SK-N-SH (cell line): ENCODE results near the gene CD59. TPM values are rescaled to one million over a fixed set of nuclear protein-coding genes. Genes with fewer than 3 reads are reported as not detected.
"Not testable (repeated sequence)": the region's sequence is repeated elsewhere in the genome, so short reads cannot be mapped to it uniquely, and the experiment has no call there.

ENCODE experiments used
- CTCF ChIA-PET: fragments of 300-600, 350-600 bp; formaldehyde crosslinking; extraction: SDS; loops from one replicate; lab custom pipeline; 2021; lab: Yijun Ruan, JAX
- POLR2A ChIA-PET: fragments of 350-600 bp; sonication (Branson Sonifier 250); formaldehyde crosslinking; extraction: SDS; loops from one replicate; lab custom pipeline; 2020; ENCODE audit warnings: antibody characterized with exemption, inconsistent platforms; lab: Yijun Ruan, JAX
- DNase-seq: peaks from one replicate; pipeline ENCODE4 v3.0.0; 2012
- H2AFZ ChIP-seq: fragments of 200-600 bp; sonication (generic); 2 replicates; pipeline ENCODE4 v1.8.1; 2016; ENCODE audit warnings: antibody characterized with exemption, mild to moderate bottlenecking, low read depth
- H3F3A ChIP-seq: fragments of 200-600 bp; sonication (generic); replicated peaks from 2 replicates; pipeline ENCODE3; 2016; ENCODE audit warnings: antibody characterized with exemption, mild to moderate bottlenecking; ENCODE audit not compliant: insufficient read depth
- H3K27ac ChIP-seq, 2 experiments: fragments of 200-500 bp in 1 of 2; fragments of 200-600 bp in 1 of 2; sonication (Bioruptor generic) in 1 of 2; sonication (generic), shearing (Covaris generic) in 1 of 2; 2 replicates each; pipeline versions ENCODE4 v1.5.1 to v1.6.1; 2014 to 2016; ENCODE audit warnings: low read depth in 2 of 2, inconsistent platforms in 1 of 2, low read length in 1 of 2, mild to moderate bottlenecking in 1 of 2, mixed read lengths in 1 of 2
- H3K27me3 ChIP-seq: fragments of 200-600 bp; sonication (generic), shearing (Covaris generic); 2 replicates; pipeline ENCODE4 v1.6.1; 2016; ENCODE audit warnings: mixed run types; ENCODE audit not compliant: insufficient read depth
- H3K36me3 ChIP-seq, 2 experiments: fragments of 200-500 bp in 1 of 2; fragments of 200-600 bp in 1 of 2; sonication (Bioruptor generic) in 1 of 2; sonication (generic) in 1 of 2; replicated peaks in 1 of 2; 2 replicates each; pipeline versions ENCODE3 to v1.5.1; 2014 to 2016; ENCODE audit warnings: low read length in 1 of 2, mild to moderate bottlenecking in 1 of 2; ENCODE audit not compliant: insufficient read depth in 2 of 2, control insufficient read depth in 1 of 2
- H3K4me1 ChIP-seq, 2 experiments: fragments of 200-500 bp in 1 of 2; fragments of 200-600 bp in 1 of 2; sonication (Bioruptor generic) in 1 of 2; sonication (generic), shearing (Covaris generic) in 1 of 2; 2 replicates each; pipeline versions ENCODE4 v1.5.1 to v1.6.1; 2014 to 2016; ENCODE audit warnings: low read depth in 1 of 2, low read length in 1 of 2, mixed run types in 1 of 2; ENCODE audit not compliant: insufficient read depth in 2 of 2, control insufficient read depth in 1 of 2
- H3K4me2 ChIP-seq: fragments of 200-600 bp; sonication (generic), shearing (Covaris generic); 2 replicates; pipeline ENCODE4 v1.6.1; 2017; ENCODE audit warnings: mixed run types
- H3K4me3 ChIP-seq, 2 experiments: fragments of 200-500 bp in 1 of 2; fragments of 200-600 bp in 1 of 2; sonication (Bioruptor generic) in 1 of 2; sonication (generic), shearing (Covaris generic) in 1 of 2; 2 replicates each; pipeline versions ENCODE4 v1.5.1 to v1.8.1; 2014 to 2016; ENCODE audit warnings: low read depth in 2 of 2, inconsistent platforms in 1 of 2, low read length in 1 of 2, mild to moderate bottlenecking in 1 of 2, mixed read lengths in 1 of 2, moderate library complexity in 1 of 2
- H3K79me2 ChIP-seq: fragments of 200-600 bp; sonication (generic); 2 replicates; pipeline ENCODE4 v1.8.1; 2017; ENCODE audit warnings: mild to moderate bottlenecking; ENCODE audit not compliant: insufficient read depth
- H3K9ac ChIP-seq: fragments of 200-600 bp; sonication (generic); 2 replicates; pipeline ENCODE4 v1.6.1; 2017; ENCODE audit warnings: mixed run types
- H3K9me2 ChIP-seq: fragments of 200-600 bp; sonication (generic); 2 replicates; pipeline ENCODE4 v1.6.1; 2017; ENCODE audit warnings: mixed run types
- H3K9me3 ChIP-seq: fragments of 200-600 bp; sonication (generic); 2 replicates; pipeline ENCODE4 v1.6.1; 2017; ENCODE audit warnings: mixed run types, mild to moderate bottlenecking, moderate library complexity
- H4K20me1 ChIP-seq: fragments of 200-600 bp; sonication (generic); 2 replicates; pipeline ENCODE4 v1.6.1; 2017; ENCODE audit warnings: mild to moderate bottlenecking, mixed run types; ENCODE audit not compliant: insufficient read depth
- FOXM1 ChIP-seq: IDR thresholded peaks from 2 replicates; pipeline ENCODE4 v1.4.0; 2012; ENCODE audit warnings: low read depth, mild to moderate bottlenecking
- POLR2AphosphoS5 ChIP-seq: IDR thresholded peaks from 2 replicates; pipeline ENCODE4 v1.6.1; 2012; ENCODE audit warnings: low read depth, low read length
- RFX5 ChIP-seq: IDR thresholded peaks from 2 replicates; pipeline ENCODE4 v1.6.1; 2012; ENCODE audit warnings: mild to moderate bottlenecking, improper control_type of control experiment, low read length
- USF2 ChIP-seq: fragments of 150-350 bp; IDR thresholded peaks from 2 replicates; pipeline ENCODE4 v1.6.1; 2017; ENCODE audit warnings: antibody characterized with exemption, low read length, low read depth, borderline replicate concordance
- YY1 ChIP-seq: IDR thresholded peaks from 2 replicates; pipeline ENCODE4 v1.4.0; 2012; ENCODE audit warnings: low read depth, mild to moderate bottlenecking
- WGBS: methylation state at CpG from one replicate; pipeline ENCODE4 v1.1.6; 2017; ENCODE audit warnings: low lambda C conversion rate; 5-methylcytosine and 5-hydroxymethylcytosine counted together
- polyA plus RNA-seq, 3 experiments: library from polyadenylated mRNA; depleted of rRNA; stranded (reverse); fragments of >200 nt; gene quantifications; 2 replicates each; pipeline ENCODE4 v1.2.3, GENCODE V29; 2012

The CD59 gene
- polyA plus RNA-seq, 1 of the 3 experiments (the other 2 are of a cell fraction) = 616 TPM

GRCh38 chr11:33678616-33679015 is 57.6 kb downstream of the CD59 start:
- Histone ChIP-seq H3F3A (peaks cover 16% of the 10 kb centered on the region), H3K36me3 (peaks cover 2 to 52% of the 10 kb centered on the region in 2 experiments), H3K79me2 (peaks cover 19% of the 10 kb centered on the region; the same call in 1 of the 2 replicates)
- POLR2A ChIA-PET, H3K4me3 ChIP-seq, H3K9ac ChIP-seq, H4K20me1 ChIP-seq, H3K4me1 ChIP-seq, H2AFZ ChIP-seq, DNase-seq, H3K9me2 ChIP-seq, H3K27me3 ChIP-seq, H3K9me3 ChIP-seq, H3K4me2 ChIP-seq, H3K27ac ChIP-seq: not testable (repeated sequence)
- WGBS = 83% methylated on average over 1 of the region's 1 CpG
- CTCF ChIA-PET = interaction anchor here (0.6 to 1.1 kb wide), 2 partner anchors 9 to 452 kb away, joined by 3 to 5 read pairs; no protein-coding TSS in a partner anchor

- Histone ChIP-seq H3K4me1 (peaks cover 0 to 22% of the 10 kb centered on the region in 2 experiments; a peak in 3 of 4 replicates), H3K79me2 (peaks cover 13% of the 10 kb centered on the region), H3K9me2 (no peaks in the 10 kb centered on the region), H3K9ac (no peak overlapping the region), H4K20me1 (no peaks in the 10 kb centered on the region), H3K27ac (peak overlapping the region in 1 of 2 experiments; percentile 25; a peak in 1 of 4 replicates), H3K4me3 (no peak overlapping the region), H3K36me3 (peaks cover 6 to 60% of the 10 kb centered on the region in 2 experiments), H3K9me3 (no peaks in the 10 kb centered on the region), H3K27me3 (no peaks in the 10 kb centered on the region), H3K4me2 (no peak overlapping the region), H2AFZ (no peak overlapping the region), H3F3A (peaks cover 32% of the 10 kb centered on the region)
- DNase-seq = no peak
- CTCF ChIA-PET = no interaction called here
- TF ChIP-seq YY1 = no peak
- no peak for TF ChIP-seq FOXM1
- no peak for TF ChIP-seq POLR2AphosphoS5
- no peak for TF ChIP-seq RFX5
- POLR2A ChIA-PET = no interaction called here
- 93% methylated on average over 3 of the region's 3 CpGs for WGBS
Observed at GRCh38 chr11:33674035-33674814, 62.0 kb downstream of the CD59 start.

GRCh38 chr11:33672273-33672672 is 64.0 kb downstream of the CD59 start:
- H3K4me1 ChIP-seq = peaks cover 0 to 37% of the 10 kb centered on the region in 2 experiments; a peak in 3 of 4 replicates
- no peaks in the 10 kb centered on the region for H3K9me2 ChIP-seq
- ChIA-PET POLR2A (no interaction called here), CTCF (interaction anchor here (1.1 kb wide), 1 partner anchor 316 kb away, joined by 3 read pairs; no protein-coding TSS in a partner anchor)
- no peak overlapping the region for H3K9ac ChIP-seq
- no peaks in the 10 kb centered on the region for H4K20me1 ChIP-seq
- TF ChIP-seq USF2 = no peak
- TF ChIP-seq RFX5 = 0 out of 2 replicates have a peak, but pooled peaks have one; percentile 47
- H3K36me3 ChIP-seq = peaks cover 14 to 69% of the 10 kb centered on the region in 2 experiments
- H3F3A ChIP-seq = peaks cover 37% of the 10 kb centered on the region
- H2AFZ ChIP-seq = no peak overlapping the region
- H3K4me3 ChIP-seq = no peak overlapping the region
- 90% methylated on average over 4 of the region's 4 CpGs for WGBS
- peak overlapping the region in 1 of 2 experiments; percentile 88; a peak in 2 of 4 replicates for H3K27ac ChIP-seq
- H3K4me2 ChIP-seq = no peak overlapping the region
- no peaks in the 10 kb centered on the region for H3K27me3 ChIP-seq
- peaks cover 7% of the 10 kb centered on the region; the same call in 1 of the 2 replicates for H3K79me2 ChIP-seq
- no peaks in the 10 kb centered on the region for H3K9me3 ChIP-seq
- DNase-seq = no peak
